SK-N-MC (cell line): ENCODE measurements around the gene ELMO2.

Experiments
- DNase-seq: peaks from one replicate; pipeline ENCODE4 v3.0.0-alpha.2; 2011; ENCODE audit warnings: low read depth, low spot score
- H3K27ac ChIP-seq: fragments of 200-600 bp; sonication (generic); 2 replicates; pipeline ENCODE4 v1.5.1; 2016; ENCODE audit warnings: mixed run types
- H3K36me3 ChIP-seq: fragments of 200-600 bp; sonication (generic); 2 replicates; pipeline ENCODE4 v1.6.1; 2017; ENCODE audit warnings: antibody characterized with exemption, low read length, mixed read lengths; ENCODE audit not compliant: insufficient read depth
- H3K4me3 ChIP-seq: fragments of 200-600 bp; sonication (generic); 2 replicates; pipeline ENCODE4 v1.5.1; 2016
- H3K9ac ChIP-seq: fragments of 200-600 bp; sonication (generic); 2 replicates; pipeline ENCODE4 v1.8.0; 2017; ENCODE audit warnings: mixed run types, mixed read lengths; ENCODE audit not compliant: insufficient read length
- H3K9me3 ChIP-seq: fragments of 200-600 bp; sonication (generic); 2 replicates; pipeline ENCODE4 v1.6.1; 2017; ENCODE audit warnings: low read depth, mild to moderate bottlenecking, antibody characterized with exemption, low read length, moderate library complexity, mixed read lengths
- EZH2 ChIP-seq: fragments of 200-600 bp; sonication (generic); IDR thresholded peaks from one replicate; pipeline ENCODE4 v1.6.1; 2017; ENCODE audit warnings: antibody characterized with exemption
- FOXP2 ChIP-seq: optimal IDR thresholded peaks from 2 replicates; pipeline ENCODE3; 2011; ENCODE audit warnings: mild to moderate bottlenecking, moderate library complexity; ENCODE audit not compliant: insufficient read depth; ENCODE audit errors: extremely low read length, control extremely low read depth
- POLR2AphosphoS5 ChIP-seq: IDR thresholded peaks from 2 replicates; pipeline ENCODE4 v1.6.1; 2012; ENCODE audit warnings: mild to moderate bottlenecking, low read depth, low read length, borderline replicate concordance

The ELMO2 gene

GRCh38 chr20:46330831-46331371, 75.5 kb downstream of the ELMO2 start:
- H3K36me3 ChIP-seq, result no peaks in the 10 kb centered on the region
- DNase-seq, result no peak
- TF ChIP-seq EZH2 (no peak), POLR2AphosphoS5 (no peak), FOXP2 (no peak)
- H3K9ac ChIP-seq, result no peak overlapping the region
- no peak overlapping the region for H3K4me3 ChIP-seq
- no peak overlapping the region for H3K27ac ChIP-seq
- no peaks in the 10 kb centered on the region for H3K9me3 ChIP-seq

- TF ChIP-seq EZH2 (no peak), FOXP2 (no peak), POLR2AphosphoS5 (no peak)
- no peak for DNase-seq
- no peak overlapping the region for H3K4me3 ChIP-seq
These were observed 76.2 kb downstream of the ELMO2 start for GRCh38 chr20:46330072-46330763.

GRCh38 chr20:46328200-46328882, 78.1 kb downstream of the ELMO2 start:
- Histone ChIP-seq H3K36me3 (no peaks in the 10 kb centered on the region), H3K4me3 (no peak overlapping the region), H3K9me3 (no peaks in the 10 kb centered on the region), H3K9ac (no peak overlapping the region), H3K27ac (no peak overlapping the region)
- TF ChIP-seq EZH2, result no peak
- TF ChIP-seq POLR2AphosphoS5, result no peak
- no peak for TF ChIP-seq FOXP2
- no peak for DNase-seq

More at GRCh38 chr20:46330072-46330763, 76.2 kb downstream of the ELMO2 start:
- H3K36me3 ChIP-seq, result no peaks in the 10 kb centered on the region
- H3K9ac ChIP-seq, result no peak overlapping the region
- H3K9me3 ChIP-seq, result no peaks in the 10 kb centered on the region
- H3K27ac ChIP-seq, result no peak overlapping the region

- no peak overlapping the region for H3K27ac ChIP-seq
- no peak overlapping the region for H3K4me3 ChIP-seq
- TF ChIP-seq FOXP2 (no peak), POLR2AphosphoS5 (no peak), EZH2 (no peak)
- no peaks in the 10 kb centered on the region for H3K36me3 ChIP-seq
- DNase-seq, result no peak
- H3K9ac ChIP-seq, result no peak overlapping the region
- H3K9me3 ChIP-seq, result no peaks in the 10 kb centered on the region
These were observed 78.9 kb downstream of the ELMO2 start for GRCh38 chr20:46327557-46327956.

GRCh38 chr20:46325789-46326188, 80.6 kb downstream of the ELMO2 start:
- Histone ChIP-seq H3K4me3 (no peak overlapping the region), H3K9ac (no peak overlapping the region), H3K27ac (no peak overlapping the region), H3K36me3 (no peaks in the 10 kb centered on the region), H3K9me3 (no peaks in the 10 kb centered on the region)
- DNase-seq, result no peak
- no peak for TF ChIP-seq FOXP2
- TF ChIP-seq POLR2AphosphoS5, result no peak
- TF ChIP-seq EZH2, result no peak

- TF ChIP-seq FOXP2, result no peak
- no peak for TF ChIP-seq EZH2
- TF ChIP-seq POLR2AphosphoS5, result no peak
- Histone ChIP-seq H3K27ac (no peak overlapping the region), H3K36me3 (no peaks in the 10 kb centered on the region), H3K9me3 (no peaks in the 10 kb centered on the region), H3K9ac (no peak overlapping the region), H3K4me3 (no peak overlapping the region)
- no peak for DNase-seq
These were observed 81.3 kb downstream of the ELMO2 start for GRCh38 chr20:46324960-46325703.

- Histone ChIP-seq H3K9me3 (no peaks in the 10 kb centered on the region), H3K4me3 (no peak overlapping the region), H3K36me3 (no peaks in the 10 kb centered on the region), H3K27ac (no peak overlapping the region), H3K9ac (no peak overlapping the region)
- TF ChIP-seq FOXP2 (no peak), POLR2AphosphoS5 (no peak), EZH2 (no peak)
- no peak for DNase-seq
These were observed 82.0 kb downstream of the ELMO2 start for GRCh38 chr20:46324379-46324778.

GRCh38 chr20:46323557-46323956, 82.9 kb downstream of the ELMO2 start:
- H3K9me3 ChIP-seq, result no peaks in the 10 kb centered on the region
- TF ChIP-seq EZH2, result no peak
- TF ChIP-seq POLR2AphosphoS5, result no peak
- no peak for TF ChIP-seq FOXP2
- no peak overlapping the region for H3K27ac ChIP-seq
- H3K9ac ChIP-seq, result no peak overlapping the region
- no peak overlapping the region for H3K4me3 ChIP-seq
- no peak for DNase-seq
- H3K36me3 ChIP-seq, result no peaks in the 10 kb centered on the region
